ENCODE measurements around the gene ZNF521. TPM values are rescaled to one million over a fixed set of nuclear protein-coding genes. Genes with fewer than 3 reads are reported as not detected.

The ZNF521 gene
- total RNA-seq, 1 experiment from 2014 or later = not detected

DNA sequence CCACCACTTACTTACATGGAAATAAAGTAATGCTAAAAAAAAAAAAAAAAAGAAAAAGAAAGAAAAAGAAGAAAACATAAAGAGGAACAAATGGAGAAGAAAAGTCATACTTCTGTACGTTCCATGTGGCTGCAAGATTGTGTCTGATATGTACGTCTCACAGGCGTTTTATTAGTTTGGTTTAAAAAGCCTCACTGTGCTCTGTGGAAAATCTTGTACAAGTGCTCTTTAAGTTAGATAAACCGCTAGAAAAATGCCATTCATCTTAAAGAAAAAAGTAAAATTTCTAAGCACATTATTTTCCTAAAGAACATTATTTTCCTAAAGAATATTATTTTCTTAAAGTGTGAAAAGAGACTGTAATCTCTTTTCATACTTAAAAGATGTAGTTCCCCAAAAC lies 165.1 kb downstream of the ZNF521 start:
- TF ChIP-seq, protein P1, sequence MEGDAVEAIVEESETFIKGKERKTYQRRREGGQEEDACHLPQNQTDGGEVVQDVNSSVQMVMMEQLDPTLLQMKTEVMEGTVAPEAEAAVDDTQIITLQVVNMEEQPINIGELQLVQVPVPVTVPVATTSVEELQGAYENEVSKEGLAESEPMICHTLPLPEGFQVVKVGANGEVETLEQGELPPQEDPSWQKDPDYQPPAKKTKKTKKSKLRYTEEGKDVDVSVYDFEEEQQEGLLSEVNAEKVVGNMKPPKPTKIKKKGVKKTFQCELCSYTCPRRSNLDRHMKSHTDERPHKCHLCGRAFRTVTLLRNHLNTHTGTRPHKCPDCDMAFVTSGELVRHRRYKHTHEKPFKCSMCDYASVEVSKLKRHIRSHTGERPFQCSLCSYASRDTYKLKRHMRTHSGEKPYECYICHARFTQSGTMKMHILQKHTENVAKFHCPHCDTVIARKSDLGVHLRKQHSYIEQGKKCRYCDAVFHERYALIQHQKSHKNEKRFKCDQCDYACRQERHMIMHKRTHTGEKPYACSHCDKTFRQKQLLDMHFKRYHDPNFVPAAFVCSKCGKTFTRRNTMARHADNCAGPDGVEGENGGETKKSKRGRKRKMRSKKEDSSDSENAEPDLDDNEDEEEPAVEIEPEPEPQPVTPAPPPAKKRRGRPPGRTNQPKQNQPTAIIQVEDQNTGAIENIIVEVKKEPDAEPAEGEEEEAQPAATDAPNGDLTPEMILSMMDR (IDR thresholded peaks at IDR 0.05; ENCODE audit: unreplicated experiment) = no peak
- no TSS peak for BruUV-seq (replicated peaks)
- DNase-seq (ENCODE audit: unreplicated experiment) = no peak
- Mint-ChIP-seq H3K4me1 (ENCODE audit: insufficient read depth, unreplicated experiment) (no peaks in the 10 kb centered on the region), H3K27ac (ENCODE audit: low read depth, unreplicated experiment) (no peak overlapping the region), H3K9me3 (ENCODE audit: unreplicated experiment) (peaks cover 7% of the 10 kb centered on the region), H3K36me3 (ENCODE audit: insufficient read depth, unreplicated experiment) (no peaks in the 10 kb centered on the region), H3K4me3 (ENCODE audit: unreplicated experiment) (no peak overlapping the region), H3K27me3 (ENCODE audit: insufficient read depth, unreplicated experiment) (peaks cover 13% of the 10 kb centered on the region)
- ChIA-PET POLR2A (no interaction called here), CTCF (no interaction called here)
- intact Hi-C loops (cut with micrococcal nuclease) = no loop called here

DNA sequence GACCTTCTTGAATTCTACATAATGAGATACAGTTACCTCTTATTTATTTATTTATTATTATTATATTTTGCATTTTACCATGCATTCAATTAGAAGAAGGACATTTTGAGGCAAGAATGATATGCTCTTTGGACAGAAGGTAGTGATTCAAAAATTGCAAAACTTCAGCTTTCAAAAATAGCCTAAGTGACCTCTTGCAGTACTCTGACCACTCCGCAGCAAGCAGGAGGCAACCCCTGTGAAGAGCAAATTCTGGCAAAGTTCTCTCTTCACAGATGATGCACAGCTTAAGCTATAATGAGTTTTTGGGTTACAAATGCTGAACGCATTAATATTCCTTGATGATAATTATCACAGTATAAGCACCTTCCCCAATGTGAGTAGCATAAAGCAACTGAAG lies 170.0 kb downstream of the ZNF521 start:
- no peak for DNase-seq (ENCODE audit: unreplicated experiment)
- no peaks in the 10 kb centered on the region for H3K4me1 Mint-ChIP-seq (ENCODE audit: insufficient read depth, unreplicated experiment)
- TF ChIP-seq, protein P1 (IDR thresholded peaks at IDR 0.05; ENCODE audit: unreplicated experiment) = no peak
- ChIA-PET POLR2A (no interaction called here), CTCF (no interaction called here)
- no peaks in the 10 kb centered on the region for H3K36me3 Mint-ChIP-seq (ENCODE audit: insufficient read depth, unreplicated experiment)
- peaks cover 13% of the 10 kb centered on the region for H3K27me3 Mint-ChIP-seq (ENCODE audit: insufficient read depth, unreplicated experiment)
- H3K27ac Mint-ChIP-seq (ENCODE audit: low read depth, unreplicated experiment) = no peak overlapping the region
- no TSS peak for BruUV-seq (replicated peaks)
- H3K9me3 Mint-ChIP-seq (ENCODE audit: unreplicated experiment) = peaks cover 7% of the 10 kb centered on the region
- no peak overlapping the region for H3K4me3 Mint-ChIP-seq (ENCODE audit: unreplicated experiment)
- intact Hi-C loops (cut with micrococcal nuclease) = no loop called here

DNA sequence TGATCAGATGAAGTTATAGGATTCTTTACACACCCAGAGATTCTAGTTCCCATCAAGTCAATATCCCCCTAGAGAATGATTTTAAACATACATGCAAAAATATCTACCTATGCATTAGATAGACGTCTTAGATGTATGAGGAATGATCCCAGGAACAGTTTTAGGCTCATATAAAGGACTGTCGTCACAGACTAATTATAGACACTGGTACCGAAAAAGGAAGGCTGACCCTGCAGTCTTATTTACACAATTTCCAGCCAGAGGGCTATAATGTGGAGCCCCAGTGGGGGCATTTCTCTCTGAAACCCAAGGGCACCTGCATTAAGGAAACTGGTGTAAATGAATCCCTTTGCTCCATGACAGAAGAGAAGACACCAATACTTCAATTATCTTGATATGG lies 170.4 kb downstream of the ZNF521 start:
- ChIA-PET CTCF (no interaction called here), POLR2A (no interaction called here)
- intact Hi-C loops (cut with micrococcal nuclease) = no loop called here
- Mint-ChIP-seq H3K27me3 (ENCODE audit: insufficient read depth, unreplicated experiment) (peaks cover 13% of the 10 kb centered on the region), H3K27ac (ENCODE audit: low read depth, unreplicated experiment) (no peak overlapping the region), H3K36me3 (ENCODE audit: insufficient read depth, unreplicated experiment) (no peaks in the 10 kb centered on the region), H3K4me3 (ENCODE audit: unreplicated experiment) (no peak overlapping the region), H3K9me3 (ENCODE audit: unreplicated experiment) (peaks cover 7% of the 10 kb centered on the region), H3K4me1 (ENCODE audit: insufficient read depth, unreplicated experiment) (no peaks in the 10 kb centered on the region)
- no peak for DNase-seq (ENCODE audit: unreplicated experiment)
- no TSS peak for BruUV-seq (replicated peaks)
- TF ChIP-seq, protein P1 (IDR thresholded peaks at IDR 0.05; ENCODE audit: unreplicated experiment) = no peak

DNA sequence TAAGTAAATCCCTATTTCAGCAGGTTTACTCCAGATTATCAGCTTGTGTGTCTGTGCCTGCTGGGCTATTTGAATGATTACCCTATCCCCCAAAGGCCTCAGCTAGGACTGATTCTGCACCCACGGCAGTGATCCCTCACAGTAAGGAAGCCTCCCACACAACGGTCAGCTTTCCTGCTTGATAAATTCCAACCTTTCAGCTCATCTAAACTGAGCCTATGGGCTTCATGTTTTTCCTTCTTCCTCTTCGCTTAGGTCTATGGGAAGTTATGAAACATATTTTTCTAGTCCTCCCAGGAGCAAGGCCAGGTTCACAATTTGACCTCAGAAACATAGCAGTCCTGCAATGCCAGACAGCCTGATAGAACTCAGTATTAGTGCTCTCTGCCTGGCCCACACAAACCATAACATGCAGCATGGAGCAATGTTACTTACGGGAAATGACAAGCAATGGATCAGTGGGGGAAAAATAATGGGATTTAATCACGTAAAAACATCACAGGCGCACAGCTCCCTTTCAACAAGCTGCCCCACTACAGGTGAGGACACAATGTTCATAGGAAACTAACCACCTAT lies 170.9 kb downstream of the ZNF521 start:
- peaks cover 13% of the 10 kb centered on the region for H3K27me3 Mint-ChIP-seq (ENCODE audit: insufficient read depth, unreplicated experiment)
- H3K36me3 Mint-ChIP-seq (ENCODE audit: insufficient read depth, unreplicated experiment) = no peaks in the 10 kb centered on the region
- H3K27ac Mint-ChIP-seq (ENCODE audit: low read depth, unreplicated experiment) = no peak overlapping the region
- no TSS peak for BruUV-seq (replicated peaks)
- no peak overlapping the region for H3K4me3 Mint-ChIP-seq (ENCODE audit: unreplicated experiment)
- no peak for DNase-seq (ENCODE audit: unreplicated experiment)
- TF ChIP-seq, protein P1 (IDR thresholded peaks at IDR 0.05; ENCODE audit: unreplicated experiment) = no peak
- peaks cover 7% of the 10 kb centered on the region for H3K9me3 Mint-ChIP-seq (ENCODE audit: unreplicated experiment)
- H3K4me1 Mint-ChIP-seq (ENCODE audit: insufficient read depth, unreplicated experiment) = no peaks in the 10 kb centered on the region
- intact Hi-C loops (cut with micrococcal nuclease) = no loop called here
- CTCF ChIA-PET = interaction anchor here (0.6 kb wide), 1 partner anchor 165 kb away, joined by 3 read pairs; no protein-coding TSS in a partner anchor
- POLR2A ChIA-PET = no interaction called here

Measured in MCF 10A (cell line).